NCI-H146 (cell line): ENCODE results near the gene FUT6.
"Not testable (repeated sequence)": the region's sequence is repeated elsewhere in the genome, so short reads cannot be mapped to it uniquely, and the experiment has no call there.

Experiments used
- DNase-seq: peaks from one replicate; lab custom pipeline; 2025; lab: John Stamatoyannopoulos, UW

The FUT6 gene

DNA sequence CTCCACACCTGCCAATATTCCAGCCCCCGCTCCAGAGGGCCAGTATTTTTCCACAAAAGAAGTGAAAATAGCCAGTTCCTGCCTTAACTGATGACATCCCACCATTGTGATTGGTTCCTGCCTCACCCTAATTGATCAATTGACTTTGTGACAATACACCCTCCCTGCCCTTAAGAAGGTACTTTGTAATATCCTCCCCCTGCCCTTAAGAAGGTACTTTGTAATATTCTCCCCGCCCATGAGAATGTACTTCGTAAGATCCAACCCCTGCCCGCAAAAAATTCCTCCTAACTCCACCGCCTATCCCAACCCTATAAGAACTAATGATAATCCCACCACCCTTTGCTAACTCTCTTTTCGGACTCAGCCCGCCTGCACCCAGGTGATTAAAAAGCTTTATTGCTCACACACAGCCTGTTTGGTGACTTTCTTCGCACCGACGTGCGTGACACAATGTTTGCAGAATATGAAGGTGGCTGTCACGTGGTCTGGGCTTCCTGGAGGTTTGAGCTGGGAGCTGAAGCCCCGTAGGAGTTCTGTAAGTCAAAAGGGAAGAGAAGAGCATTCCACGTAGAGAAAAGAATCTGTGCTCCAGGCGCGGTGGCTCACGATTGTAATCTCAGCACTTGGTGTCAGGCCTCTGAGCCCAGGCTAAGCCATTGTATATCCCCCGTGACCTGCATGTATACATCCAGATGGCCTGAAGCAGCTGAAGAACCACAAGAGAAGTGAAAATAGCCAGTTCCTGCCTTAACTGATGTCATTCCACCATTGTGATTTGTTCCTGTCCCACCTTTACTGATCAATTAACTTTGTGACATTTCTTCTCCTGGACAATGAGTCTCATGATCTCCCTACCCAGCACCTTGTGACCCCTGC, 17.9 kb upstream of the FUT6 start:
- no peak for DNase-seq

DNA sequence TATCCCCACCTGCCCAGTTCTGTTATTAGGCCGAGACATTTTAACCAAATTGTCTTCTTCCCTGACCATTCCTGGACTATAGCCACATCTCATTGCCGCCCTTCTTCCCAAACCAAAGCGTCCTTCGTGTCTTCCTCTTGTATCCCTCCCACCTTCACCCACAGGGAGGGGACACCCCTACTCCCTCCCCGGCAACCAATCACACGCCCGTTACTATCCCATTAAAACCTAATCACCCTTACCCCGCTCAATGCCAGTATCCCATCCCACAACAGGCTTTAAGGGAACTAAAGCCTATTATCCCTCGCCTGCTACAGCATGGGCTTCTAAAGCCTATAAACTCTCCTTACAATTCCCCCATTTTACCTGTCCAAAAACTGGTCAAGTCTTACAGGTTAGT, 15.6 kb upstream of the FUT6 start:
- DNase-seq, result not testable (repeated sequence)

- DNase-seq, result not testable (repeated sequence)
Measured at GRCh38 chr19:5854121-5854520, 14.6 kb upstream of the FUT6 start.

- DNase-seq, result no peak
Measured at GRCh38 chr19:5851302-5851701, 11.8 kb upstream of the FUT6 start, which contains the start of gene FUT3. FUT3 (minus strand) TSS chr19:5851449.

DNA sequence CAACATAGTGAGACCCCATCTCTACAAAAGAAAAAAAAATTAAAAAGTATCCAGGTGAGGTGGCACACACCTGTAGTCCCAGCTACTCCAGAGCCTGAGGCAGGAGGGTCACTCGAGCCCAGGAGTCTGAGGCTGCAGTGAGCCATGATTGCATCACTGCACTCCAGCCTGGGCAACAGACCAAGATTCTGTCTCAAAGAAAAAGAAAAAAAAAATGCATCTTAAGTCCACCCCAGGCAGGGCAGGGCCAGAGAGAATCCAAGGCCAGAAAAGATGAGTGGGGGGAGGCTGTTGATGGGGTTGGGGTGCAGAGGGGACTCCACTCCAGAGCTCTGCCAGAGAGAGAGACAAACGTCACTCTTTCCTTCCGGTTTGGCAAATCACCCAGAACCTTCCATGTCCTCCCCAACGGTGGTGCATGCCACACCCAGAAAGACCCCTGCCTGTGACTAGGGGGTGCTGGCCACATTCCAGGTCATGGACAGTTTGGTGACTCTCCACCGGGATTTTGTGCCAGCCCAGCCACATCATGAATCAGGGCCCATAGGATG, 11.3 kb upstream of the FUT6 start:
- DNase-seq, result no peak

DNA sequence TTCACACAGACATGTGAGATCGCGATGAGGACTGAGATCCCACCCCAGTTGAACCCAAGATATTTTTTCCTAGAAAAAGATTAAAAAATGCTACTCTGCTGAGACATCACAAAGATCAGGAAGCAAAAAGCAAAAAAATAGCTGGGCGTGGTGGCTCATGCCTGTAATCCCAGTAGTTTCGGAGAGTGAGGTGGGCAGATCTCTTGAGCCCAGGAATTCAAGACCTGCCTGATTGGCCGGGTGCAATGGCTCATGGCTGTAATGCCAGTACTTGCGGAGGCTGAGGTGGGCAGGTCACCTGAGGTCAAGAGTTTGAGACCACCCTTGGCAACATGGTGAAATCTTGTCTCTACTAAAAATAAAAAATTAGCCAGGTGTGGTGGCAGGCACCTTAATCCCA, 10.7 kb upstream of the FUT6 start:
- DNase-seq, result no peak

DNA sequence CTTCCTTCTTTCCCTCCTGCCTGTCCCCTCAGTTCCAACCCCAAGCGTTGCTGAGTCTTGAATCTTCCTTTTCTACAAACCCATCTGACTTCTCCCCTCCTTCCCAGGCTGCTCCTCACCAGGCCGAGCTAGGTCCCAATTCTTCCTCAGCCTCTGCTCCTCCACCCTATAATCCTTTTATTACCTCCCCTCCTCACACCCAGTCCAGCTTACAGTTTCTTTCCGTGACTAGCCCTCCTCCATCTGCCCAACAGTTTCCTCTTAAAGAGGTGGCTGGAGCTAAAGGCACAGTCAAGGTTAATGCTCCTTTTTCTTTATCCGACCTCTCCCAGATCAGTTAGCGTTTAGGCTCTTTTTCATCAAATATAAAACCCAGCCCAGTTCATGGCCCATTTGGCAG, 9.1 kb upstream of the FUT6 start:
- not testable (repeated sequence) for DNase-seq

GRCh38 chr19:5847846-5848245, 8.3 kb upstream of the FUT6 start:
- not testable (repeated sequence) for DNase-seq

- DNase-seq, result no peak
Measured at GRCh38 chr19:5844456-5845433, 5.2 kb upstream of the FUT6 start.

GRCh38 chr19:5843295-5843927, 3.9 kb upstream of the FUT6 start:
- no peak for DNase-seq

DNA sequence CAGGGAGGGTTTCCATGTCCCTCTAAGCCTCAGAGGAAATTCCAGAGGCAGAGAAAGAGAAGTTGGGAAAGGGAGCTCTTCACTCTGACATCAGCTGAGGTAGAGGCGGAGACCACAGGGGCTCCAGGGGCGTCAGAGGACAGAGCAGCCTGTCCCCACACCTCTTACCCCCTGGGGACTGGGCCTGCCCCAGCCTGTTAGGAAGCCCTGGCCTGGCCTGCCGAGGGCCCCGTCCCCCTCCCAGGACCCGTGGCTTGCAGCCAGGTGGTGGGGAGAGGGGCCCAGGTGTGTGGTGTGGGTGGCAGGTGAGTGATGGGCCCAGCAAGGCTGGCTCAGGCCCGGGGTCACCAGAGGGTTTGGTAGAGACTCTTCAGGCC, 2.2 kb upstream of the FUT6 start:
- not testable (repeated sequence) for DNase-seq

GRCh38 chr19:5838353-5839064, 993 bp downstream of the FUT6 start:
- no peak for DNase-seq

DNA sequence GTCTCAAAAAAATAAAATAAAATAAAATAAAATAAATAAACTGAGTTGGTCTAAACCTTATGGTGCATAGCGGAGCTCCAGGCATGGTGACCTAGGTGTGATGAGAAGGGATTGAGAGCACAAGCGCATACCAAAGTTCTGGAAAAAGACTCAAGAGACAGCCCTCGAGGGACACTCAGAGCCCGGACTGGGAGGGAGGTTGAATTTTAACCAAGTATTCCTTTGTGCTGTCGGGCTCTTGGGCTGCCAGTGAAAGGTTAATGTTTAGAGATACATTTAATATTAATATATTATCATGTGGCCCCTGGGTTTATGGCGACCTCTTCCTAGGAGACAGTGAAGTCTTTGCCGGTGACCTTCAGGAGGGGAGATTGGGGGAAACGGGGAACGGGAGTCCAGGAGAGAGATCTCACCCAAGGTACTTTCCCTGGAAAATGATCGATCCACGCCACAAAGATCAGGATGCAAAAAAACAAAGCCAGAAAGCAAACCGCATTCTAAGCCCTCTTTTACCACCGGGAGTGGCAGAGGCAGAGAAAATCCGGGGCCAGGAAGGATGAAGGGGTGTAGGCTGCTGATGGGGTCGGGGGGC, 1.6 kb downstream of the FUT6 start:
- DNase-seq, result no peak

DNA sequence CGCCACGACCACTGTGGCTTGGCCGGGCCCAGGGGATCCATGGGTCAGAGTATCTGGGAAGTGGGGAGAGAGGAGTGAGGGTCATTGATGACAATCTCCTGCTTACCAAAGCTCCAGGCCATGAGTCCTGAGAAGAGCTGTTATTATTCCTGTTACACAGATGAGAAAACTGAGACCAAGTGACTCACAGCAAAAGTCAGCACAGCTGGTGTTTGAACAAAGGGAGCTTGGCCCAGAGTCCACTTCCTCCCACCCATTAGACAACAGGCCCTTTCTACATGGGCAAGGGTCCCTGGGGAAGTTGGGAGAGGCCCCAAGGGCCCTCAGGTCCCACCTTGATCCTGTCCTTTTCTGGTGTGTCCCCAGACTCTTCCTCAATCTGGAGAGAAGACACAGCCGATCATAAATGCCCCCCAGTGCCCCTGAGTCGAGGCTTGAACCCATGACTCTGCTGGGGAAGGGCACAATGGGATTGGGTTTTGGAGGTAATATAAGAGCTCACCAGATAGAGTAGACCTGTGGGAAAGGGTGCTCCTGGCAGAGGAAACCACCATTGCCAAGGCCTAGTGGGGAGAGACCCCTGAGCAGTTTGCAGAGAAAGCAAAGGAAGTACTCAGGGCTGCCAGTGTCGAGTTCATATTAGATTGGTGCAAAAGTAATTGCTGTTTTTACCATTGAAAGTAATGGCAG, 6.8 kb downstream of the FUT6 start:
- no peak for DNase-seq

DNA sequence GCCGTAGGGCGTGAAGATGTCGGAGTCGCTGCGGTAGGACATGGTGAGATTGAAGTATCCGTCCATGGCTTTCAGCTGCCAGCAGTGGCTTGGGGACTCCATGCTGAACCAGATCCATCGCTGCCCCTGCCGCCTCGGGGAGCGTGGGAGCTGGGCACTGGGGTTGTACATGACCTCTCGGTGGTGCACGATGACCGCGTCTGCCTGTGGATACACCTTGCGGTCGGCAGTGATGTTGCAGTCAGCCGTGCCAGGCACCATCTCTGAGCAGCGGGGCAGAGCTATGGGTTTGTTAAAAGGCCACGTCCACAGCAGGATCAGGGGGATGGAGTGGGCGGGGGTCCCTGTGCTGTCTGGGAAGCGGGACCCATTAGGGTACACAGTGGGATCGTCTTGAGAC, 7.4 kb downstream of the FUT6 start:
- no peak for DNase-seq

- no peak for DNase-seq
Measured at GRCh38 chr19:5831159-5831558, 8.3 kb downstream of the FUT6 start.

GRCh38 chr19:5829567-5830310, 9.8 kb downstream of the FUT6 start:
- no peak for DNase-seq

DNA sequence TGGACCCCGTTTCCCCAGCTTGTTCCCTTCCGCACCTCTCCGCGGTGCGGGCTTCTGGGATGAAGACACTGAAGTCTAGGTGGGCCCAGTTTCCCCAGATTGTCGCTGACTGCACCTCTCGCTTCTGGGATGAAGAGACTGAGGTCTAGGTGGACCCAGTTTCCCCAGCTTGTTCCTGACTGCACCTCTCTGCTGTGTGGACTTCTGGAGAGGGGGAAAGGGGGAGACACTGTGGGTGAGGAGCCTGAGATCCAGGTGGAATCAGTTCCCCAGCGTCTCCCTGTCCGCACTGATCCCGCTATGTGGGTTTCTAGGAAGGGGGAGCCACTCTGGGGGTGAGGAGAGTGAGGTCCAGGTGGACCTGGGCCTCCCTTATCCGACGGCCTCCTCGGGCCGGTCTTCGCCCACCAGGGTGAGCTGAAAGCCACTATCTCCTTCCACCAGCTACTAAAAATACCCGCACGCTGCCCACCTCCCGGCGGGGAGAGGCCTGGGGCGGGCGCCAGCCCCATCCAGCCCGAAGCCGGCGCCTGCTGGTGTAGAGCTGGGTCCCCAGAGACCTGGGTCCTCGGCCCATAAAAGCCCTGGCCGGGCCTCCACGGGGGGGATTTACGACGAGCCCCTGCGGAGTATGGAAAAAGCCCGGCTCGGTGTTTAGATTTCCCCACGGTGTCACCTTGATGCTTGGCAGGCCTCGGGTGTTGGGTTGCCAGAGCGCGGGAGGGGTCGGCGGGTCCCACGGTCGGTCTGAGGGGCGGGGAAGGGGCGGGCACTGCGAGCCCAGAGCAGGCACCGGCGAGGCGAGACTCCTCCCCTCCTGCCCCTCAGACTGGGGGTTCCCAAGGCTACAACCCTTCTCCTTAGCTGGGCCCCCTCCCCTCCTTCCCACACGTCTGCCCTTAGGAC, 10.6 kb downstream of the FUT6 start:
- DNase-seq, result peak; percentile 73
